H4 (cell line): Measurements from ENCODE around the gene HOXC10. TPM values are rescaled to one million over a fixed set of nuclear protein-coding genes. Genes with fewer than 3 reads are reported as not detected.
A peak's percentile ranks its signal among the peaks of the same experiment; 100 is the strongest.

Experiments
- DNase-seq: peaks from one replicate; pipeline ENCODE4 v3.0.0-alpha.2; 2015; ENCODE audit warnings: low spot score
- total RNA-seq: library from RNA; depleted of rRNA; stranded (reverse); fragments of >200 nt; shearing (Covaris generic); gene quantifications from 2 replicates; pipeline ENCODE4 v1.2.3, GENCODE V29; 2014

HOXC10 gene
- total RNA-seq, 1 experiment from 2014 or later = 8.7 TPM

DNA sequence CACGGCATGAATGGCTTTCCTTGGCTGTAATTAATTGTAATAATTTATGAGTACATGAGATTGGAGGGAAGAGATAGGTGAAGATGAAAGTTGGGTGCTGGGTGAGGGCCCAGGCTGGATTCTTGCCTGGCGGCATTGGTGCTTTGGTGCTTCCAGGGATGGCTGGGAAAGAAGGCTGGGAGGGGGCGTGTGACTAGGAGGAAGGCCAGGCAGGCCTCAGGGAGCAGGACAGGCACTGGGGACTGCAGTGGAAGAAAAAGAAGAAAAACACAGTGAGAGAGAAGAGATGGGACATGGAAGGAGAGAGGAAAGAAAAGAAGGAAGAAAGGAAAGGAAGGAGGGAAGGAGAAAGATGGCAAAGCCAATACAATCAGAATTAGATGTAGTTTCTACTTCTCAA lies 18.7 kb downstream of the HOXC10 start:
- DNase-seq = no peak

DNA sequence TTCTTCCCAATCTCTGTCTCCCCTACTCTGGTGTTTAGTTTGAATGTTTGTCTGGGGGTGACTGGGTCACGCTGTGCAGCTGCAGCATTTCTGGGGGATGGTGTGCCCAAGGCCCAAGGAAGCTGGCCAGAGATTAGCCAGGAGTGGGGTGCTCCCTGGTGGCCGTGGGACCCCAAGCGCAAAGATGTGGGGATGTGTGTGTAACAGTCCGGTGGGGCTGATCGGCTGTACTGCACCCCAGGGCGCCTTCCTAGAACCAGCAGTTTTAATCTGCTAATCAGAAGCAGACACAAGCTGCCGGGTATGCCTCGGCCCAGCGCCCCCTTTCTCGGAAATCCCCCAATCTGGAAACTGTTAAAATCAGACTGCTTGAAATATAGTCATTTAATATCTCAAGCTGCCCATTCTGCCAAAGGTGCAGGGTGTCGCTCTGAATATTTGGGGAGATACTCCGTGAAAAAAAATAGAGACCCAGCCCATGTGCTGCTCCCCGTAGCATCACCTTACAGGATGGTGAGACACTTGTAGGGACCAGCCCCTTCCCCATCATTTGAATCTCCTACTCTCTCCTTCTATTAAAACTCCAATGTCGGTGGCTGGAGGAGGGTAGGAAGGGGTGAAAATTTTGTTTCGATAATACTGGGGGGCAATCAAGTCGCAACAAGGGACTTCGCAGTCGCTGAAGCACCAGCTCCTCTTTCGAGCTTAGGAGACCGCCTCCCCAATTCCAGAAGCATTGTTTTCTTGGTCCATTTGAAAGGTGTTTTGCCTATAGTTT lies 19.3 kb downstream of the HOXC10 start:
- no peak for DNase-seq

DNA sequence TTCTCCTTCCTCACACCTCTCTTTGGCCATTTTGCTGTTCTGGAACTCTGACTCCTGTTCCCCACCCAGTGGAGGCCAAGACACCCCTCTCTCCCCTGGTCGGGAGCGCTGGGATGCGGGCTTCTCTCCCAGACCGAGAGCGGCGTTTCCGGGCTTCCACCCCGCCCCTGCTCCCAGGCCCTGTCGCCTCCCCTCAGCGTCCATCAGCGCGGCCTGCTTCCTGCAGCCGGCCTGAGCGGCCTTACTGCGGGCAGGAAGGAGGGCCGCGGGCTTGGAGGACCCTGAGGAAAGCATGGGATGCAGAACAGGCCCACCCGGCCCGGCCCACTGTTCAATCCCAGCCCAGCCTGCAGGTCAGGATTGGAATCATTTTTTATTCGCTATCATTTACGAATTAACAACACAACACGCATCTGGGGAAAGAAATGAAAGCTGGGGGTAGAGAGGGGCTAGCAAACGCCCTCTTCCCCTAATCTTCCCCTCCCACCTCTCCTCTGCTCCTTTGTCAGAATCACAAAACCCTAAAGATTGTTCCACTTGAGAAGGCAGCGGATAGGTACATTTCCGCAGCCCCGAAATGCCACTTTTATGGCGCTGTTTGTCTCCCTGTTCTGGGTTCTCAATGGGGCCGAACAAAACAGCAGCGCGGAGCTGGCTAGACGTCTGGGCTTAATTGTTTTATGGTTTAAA lies 20.0 kb downstream of the HOXC10 start:
- DNase-seq = no peak

DNA sequence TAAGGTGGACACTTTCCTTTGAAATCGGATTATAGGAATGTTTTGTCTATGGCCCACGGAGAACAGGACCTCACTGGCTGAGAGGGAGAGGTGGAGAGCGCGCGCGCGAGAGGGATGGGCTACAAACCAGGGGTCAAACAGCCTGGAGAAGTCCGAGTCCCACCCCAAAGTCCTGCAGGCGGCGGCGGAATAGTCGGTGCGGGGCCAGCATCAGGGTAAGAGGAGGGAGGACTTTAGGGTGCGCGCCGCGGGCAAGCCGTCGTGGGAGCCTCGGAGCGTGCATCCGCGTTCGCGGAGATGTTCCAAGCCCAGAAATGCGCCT lies 20.5 kb downstream of the HOXC10 start:
- no peak for DNase-seq

DNA sequence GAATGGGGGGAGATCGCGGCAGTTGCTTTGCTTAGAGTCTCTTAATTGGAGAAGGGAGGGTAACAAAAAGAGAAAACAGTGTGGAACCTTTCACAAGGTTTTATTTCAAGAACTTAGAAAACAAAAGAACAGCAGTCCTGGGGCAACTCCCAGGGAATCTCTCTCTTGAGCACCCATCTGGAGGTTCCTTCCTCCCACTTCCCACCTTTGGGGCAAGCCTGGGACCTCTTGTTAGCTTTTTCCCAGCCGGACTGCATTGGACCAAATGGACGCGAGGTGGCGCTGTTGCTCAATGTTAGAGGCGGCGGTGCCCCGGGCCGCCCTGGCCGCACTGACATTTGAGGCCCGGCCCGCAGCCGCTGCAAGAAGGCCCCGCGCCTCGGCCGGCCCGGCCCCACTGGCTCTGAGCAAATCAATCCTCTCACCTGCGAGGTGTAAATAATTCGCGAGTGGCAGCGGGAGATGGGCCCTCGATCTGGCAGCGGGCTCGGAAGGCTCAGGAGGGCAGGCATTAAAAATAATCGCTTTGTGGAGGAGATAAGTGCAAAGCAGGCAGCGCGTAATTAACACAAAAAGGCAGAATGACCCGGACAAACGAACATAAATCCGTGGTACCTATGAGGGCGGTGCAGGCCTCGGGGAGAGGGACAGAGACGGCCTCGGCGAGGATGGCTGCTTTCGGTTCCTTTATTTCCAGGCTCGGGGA lies 21.1 kb downstream of the HOXC10 start:
- peak; percentile 66 for DNase-seq

DNA sequence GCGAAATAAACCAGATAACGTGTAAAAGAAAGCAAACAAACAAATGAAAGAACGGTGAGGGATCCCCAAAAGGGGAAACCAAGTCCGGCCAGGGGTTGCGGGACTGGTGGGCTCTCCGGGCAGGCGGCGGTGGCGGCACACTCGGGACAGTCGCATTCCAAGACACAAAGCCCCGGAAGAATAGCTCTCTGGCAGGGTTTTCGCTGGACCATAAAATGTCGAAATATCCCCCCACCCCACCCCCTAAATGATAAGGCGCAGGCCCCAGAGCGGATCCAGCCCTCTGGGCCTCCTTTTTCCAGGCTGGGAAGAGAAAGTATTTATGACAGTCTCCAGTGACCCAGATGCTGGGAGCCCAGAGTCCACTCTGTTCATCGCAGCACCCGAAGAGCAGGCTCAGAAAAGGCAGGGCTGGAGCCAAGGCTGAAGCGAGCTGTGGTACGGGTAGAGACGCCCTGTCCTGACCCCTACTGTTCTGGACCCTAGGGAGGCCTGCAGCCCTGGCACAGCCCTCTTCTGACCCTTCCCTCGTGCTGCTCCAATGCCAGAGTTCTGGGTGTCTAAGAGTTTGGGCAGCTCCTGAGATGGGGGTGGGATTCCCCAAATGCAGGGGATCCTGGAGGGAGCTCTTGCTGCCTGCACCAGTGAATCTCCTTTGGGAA lies 21.7 kb downstream of the HOXC10 start:
- DNase-seq = no peak

DNA sequence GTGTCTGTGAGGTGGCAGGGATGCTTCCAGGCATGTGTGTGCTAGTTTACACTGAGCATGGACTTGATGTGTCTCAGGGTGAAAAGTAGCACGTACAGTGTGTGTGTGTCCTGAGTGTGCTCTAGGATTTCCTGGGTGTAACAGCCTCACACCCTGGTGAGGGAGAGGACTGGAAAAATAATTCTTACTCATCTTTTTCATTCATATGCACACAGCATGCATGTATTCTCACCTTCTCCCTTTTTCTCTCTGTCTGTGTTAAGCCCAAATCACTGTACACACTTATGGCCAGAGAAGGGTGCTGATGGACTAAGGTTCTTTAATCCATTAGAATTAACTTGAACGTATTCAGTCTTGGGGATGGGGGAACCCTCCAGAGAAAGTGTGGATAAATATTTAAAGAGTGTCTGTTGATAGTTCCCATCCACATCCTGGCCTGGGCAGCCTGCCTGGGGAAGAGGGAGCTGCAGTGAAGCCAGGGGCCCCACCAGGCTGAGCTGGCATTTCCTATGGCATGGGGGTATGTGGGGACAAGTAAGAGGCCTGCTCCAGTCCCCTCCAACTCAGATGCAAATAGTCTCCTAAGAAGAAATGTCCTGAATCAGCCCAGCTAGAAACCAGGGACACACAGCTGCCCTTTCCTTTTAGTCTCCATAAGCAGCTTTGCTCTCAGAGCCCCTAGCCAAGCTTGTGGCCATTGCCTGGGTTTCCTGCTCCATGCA lies 22.8 kb downstream of the HOXC10 start:
- DNase-seq = no peak

DNA sequence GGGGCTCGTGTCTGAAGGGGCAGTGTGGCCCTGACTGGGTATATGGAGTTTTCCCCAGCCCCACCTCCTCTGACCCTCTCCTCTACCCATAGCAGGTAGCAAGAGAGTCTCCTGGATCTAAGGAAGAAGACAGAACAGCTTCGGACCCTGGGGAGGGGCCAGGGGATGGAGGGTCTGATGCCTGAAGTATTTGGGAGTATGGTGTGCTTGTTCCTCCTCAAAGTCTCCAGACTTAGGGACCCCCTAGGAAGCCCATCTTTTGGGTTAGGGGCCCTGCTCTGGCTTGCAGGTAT lies 23.3 kb downstream of the HOXC10 start:
- DNase-seq = no peak

DNA sequence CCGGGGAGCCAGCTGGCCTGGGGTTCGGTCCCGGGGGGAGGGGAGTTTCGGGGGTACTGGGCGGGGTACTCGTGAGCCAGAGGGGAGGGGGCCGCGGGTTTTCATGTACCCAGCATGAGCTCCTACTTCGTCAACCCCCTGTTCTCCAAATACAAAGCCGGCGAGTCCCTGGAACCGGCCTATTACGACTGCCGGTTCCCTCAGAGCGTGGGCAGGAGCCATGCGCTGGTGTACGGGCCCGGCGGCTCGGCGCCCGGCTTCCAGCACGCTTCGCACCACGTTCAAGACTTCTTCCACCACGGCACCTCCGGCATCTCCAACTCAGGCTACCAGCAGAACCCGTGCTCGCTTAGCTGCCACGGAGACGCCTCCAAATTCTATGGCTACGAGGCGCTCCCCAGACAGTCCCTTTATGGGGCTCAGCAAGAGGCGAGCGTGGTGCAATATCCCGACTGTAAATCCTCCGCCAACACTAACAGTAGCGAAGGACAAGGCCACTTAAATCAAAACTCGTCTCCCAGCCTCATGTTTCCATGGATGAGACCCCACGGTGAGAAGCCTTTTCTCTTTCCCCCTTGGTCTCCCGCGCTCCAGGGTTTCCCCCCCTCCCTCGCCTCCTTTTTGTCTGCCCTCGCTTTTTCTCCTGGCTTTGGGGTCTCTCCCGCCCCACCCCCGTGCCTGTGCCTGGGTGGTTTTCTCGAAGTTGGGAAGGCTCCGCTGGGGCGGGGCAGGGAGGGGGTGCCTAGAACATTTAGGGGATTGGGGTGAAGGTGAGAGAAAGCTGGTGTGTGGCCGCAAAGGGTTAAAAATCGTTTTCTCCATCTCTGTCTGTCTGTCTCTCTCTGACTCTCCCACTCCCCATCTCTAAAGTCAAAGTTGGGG lies 24.5 kb downstream of the HOXC10 start:
- no peak for DNase-seq

DNA sequence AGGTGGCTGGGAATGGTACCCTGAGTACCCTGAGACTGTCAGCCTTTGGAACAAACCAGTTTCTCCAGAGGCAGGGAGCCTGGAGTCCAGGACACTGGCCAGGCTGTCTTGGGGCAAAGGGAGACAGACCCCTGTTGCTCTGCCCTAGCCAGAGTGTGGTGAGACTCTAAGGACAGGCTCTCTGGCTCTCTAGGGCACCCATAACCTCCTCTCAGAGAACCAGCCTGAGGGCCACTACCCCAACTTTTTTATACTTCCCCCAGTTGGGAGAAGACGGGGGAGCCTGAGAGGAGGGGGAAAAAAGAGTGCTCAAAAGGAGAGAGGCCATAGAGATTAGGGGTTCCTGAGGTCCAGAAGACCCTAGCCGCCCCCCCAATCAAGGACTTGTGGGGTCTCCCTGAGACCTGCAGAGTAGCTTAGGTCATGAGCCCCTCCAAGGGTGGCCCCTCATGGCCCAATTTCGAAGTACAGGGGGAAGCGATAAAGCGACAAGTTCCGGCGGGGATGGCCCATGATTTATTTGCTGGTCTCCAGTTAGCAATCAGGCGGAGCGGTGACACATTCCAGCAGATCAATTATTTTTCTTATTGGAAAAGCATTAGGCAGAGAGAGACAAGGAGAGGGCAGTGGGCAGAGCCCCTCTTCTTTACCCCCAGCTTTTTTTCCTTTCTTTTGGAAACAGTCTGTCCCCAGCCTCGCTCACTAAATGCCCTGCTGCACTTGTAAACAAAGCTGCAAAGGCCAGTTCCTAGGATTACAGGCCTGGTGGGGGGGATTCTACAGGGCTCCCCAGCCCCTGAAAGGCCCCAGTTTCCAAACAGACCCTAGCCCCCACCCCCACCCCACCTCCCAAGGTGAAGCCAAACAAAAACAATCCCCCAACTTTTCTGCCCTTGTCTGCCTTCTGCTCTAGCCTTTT lies 25.4 kb downstream of the HOXC10 start:
- no peak for DNase-seq

DNA sequence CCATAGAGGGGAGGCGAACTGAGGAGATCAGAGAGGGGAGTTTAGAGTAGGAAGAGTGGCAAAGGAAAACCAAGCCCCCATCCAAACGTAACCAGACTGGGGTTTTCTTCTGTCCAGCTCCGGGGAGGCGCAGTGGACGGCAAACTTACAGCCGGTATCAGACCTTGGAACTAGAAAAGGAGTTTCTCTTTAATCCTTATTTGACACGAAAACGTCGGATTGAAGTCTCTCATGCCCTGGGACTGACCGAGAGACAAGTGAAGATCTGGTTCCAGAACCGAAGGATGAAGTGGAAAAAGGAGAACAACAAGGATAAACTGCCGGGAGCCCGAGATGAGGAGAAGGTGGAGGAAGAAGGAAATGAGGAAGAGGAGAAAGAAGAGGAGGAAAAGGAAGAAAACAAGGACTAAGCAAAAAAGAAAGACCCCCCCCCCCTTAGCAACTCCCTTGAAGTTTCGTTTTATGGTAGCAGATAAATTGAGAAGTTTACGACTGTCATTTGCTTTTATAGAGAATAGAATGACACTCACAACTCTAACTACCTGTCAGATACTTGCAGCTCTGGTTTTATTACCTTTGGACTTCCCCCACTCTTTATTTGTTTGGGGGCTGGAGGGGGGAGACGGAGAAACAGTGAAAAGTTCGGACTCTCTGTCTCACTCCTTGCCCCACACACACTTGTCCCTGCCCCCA lies 26.2 kb downstream of the HOXC10 start:
- DNase-seq = no peak

DNA sequence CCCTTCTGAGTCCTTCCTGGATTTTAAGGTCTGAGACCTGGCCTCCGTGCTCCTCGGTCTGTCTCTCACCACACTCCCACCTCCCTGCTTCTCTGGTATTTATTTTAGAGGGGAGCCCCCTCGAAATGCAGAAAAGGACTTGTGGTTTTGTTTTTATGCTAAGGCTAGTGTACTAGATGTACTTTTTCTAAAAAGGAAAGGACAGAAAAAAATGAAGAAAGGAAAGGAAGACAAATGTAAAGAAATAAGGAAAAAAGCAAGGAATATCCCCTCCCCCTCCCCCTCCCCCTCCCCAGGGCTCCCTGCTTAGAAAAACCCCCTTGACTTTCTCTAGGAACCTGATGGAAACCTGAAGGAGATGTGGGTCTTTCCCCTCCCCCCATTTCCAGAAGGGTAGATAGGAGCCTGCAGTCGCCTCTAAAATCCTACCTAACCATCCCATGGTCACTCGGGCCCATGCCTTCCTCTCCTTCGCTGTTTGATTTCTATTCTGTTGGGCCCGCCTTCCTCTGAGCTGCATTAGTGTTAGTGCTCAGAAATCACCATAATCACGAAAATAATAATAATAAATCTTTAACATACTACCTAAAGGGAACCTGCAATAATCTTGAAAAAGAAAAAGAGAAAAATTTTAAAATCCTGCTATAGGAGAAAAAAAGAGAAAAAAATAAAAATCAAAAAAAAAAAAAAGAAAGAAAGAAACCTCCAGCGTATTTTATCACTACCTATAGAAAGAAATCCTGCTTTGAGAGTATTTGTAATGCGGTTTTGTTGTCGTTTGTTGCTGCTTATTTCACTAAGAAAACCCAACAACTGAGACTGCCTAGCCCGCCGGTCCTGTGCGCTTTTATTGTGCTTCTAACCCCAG lies 27.0 kb downstream of the HOXC10 start:
- no peak for DNase-seq

DNA sequence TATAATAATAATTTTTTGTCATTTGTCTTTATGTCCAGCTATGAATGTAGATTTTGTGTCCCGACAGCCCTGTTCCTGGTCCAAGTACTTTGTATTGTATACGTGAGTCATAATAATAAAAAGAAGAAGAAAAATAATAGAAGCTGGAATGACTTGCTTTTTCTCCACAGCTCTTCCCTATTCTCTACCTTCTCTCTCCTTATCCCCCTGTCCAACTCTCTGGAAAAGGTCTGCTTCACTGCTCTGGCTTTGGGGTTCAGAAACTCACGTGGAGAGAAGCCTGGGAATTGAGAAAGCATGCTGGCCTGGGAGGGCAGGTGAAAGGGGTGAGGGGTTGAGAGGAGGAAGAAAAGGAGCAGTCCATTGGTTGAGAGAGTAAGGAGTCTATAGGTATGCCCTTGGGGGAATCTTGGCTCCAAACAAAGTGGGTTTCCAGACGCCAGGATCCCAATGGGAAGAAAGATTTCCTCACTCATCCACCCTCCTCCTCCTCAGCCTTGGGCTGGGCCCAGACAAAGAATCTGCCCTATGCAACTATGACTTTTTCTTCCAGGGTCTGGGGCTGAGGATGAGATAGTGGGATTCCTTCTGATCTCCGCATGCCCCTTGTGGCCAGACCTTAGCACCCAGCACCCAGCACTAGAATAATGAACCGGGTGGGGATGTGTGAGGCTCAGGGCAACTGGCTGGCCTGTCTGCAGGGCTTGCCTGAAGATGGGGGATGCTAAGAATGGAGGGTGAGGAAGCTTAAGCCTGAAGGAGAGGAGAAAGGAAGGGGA lies 27.9 kb downstream of the HOXC10 start:
- DNase-seq = no peak

DNA sequence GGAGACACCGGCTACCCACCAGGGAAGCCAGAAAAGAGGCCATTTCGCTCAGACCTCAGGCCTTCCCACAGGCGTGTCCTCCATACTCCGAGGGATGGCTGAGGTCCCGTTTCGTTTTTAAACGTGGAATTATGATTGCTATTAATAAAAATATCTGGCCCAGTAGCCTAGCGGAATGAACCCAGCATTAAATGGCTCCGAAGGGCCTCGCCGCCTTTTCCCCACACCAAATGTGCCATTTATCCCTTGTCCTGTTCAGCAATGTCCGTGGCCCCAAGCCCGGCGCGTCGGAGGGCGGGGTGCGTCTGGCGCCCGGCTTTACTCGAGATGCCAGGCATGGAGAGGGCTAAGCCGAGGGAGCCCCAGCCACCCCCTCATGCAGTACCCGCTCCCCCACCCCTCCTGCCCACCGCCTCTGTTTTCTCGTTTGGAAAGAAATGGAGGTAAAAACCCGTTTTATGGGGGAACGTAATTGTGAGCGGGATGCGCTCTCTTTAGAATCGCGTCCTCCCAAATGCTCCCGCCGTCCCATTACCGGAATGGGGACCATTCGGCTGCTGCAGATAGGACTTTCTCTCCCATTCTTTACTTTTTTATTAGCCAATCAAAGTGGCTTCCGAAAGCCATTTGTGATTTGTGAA lies 29.6 kb downstream of the HOXC10 start:
- DNase-seq = no peak

DNA sequence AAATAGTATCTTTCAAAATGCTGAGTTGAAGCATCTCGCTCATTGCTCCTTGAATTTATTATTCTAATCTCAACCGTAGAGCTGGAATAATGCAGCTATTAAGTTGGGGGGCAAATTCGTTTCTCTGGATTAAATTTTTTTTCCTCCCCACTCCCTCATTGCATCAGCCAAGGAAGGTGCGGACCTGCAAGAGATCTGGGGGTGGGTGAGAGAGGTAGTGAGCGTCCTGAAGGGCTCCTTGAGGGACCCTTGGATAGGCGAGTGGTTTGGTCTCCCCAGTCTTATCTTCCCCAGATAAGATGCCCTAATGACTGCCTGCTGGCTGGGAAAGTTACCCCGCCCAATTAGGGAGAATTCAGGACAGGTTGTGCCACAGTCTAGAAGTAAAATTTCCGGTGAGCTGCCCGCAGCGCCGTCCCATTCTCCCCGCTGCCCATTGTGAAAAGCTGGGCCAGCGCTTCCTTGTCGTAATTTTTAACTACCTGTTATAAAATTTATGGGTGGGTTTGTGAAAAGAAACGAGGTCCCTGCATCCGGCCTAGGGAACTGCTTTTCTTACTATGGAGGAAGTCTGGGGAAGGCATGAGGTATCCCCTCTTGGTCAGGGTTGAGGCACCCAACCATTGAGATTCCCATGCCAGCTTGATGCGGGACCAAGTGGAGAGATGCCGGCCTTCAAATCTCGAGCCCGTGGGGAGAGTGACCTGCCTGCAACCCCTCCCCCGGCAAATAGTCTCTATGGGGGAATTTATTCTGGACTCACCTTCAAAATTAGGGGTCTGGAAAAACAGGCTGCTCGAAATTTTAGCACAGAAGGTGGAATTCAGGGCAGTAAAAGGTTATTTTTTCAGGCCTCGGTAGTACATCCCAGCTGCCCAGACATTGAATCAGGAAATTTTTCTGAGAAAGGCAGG lies 30.3 kb downstream of the HOXC10 start:
- no peak for DNase-seq

DNA sequence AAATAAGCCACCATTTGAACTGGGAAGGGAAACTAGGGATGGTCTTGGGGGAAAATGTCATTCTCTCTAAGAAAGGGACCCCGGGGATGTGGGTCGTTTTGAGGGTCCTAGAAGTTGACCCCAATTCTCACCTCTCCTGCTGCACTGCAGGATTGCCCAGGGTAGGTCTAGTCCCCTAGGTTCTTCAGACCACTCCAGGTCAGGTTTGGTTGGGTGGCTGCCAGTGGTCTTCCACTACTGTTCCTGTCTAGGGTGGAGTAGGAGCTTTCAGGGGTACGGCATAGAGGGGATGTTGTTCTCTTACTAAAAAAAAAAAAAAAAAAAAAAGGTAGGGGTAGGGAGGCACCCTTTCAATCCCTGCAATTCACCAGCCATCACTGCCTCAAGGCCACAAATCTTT lies 31.1 kb downstream of the HOXC10 start:
- DNase-seq = no peak
